SKM-1 treated with dmso at 0.1 percent for 144 hours (cell line): ENCODE results near the gene ZNF618.
A peak's percentile ranks its signal among the peaks of the same experiment; 100 is the strongest.
"Not testable (repeated sequence)": the region's sequence is repeated elsewhere in the genome, so short reads cannot be mapped to it uniquely, and the experiment has no call there.

ENCODE experiments used
- DNase-seq: peaks from one replicate; lab custom pipeline; 2025; ENCODE audit not compliant: unreplicated experiment; lab: John Stamatoyannopoulos, UW

ZNF618 gene

GRCh38 chr9:114034196-114034595 lies 158.1 kb downstream of the ZNF618 start:
- no peak for DNase-seq

DNA sequence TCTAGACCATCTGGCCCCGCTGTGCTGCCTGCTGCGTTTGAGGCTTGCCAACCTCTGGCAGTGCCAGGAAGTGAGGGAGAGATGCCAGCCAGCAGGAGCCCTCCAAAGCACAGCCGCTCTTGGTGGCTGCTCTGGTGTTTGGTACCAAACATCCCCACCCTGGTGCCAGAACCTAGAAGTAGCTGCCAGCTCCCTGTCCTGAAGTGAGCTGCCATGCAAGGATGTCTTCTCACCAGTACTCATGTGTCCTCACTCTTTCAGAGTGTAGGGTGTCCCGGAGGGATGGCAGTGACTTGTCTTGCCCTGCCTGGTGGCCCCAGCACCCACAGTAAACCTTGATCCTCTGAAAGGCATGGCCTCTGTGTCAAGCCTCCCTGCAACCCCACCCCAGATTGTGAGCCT lies 158.6 kb downstream of the ZNF618 start:
- no peak for DNase-seq

- no peak for DNase-seq
Measured at GRCh38 chr9:114035221-114035844, 159.2 kb downstream of the ZNF618 start.

- DNase-seq, result no peak
Measured at GRCh38 chr9:114035845-114036801, 160.0 kb downstream of the ZNF618 start.

GRCh38 chr9:114037249-114037648 lies 161.1 kb downstream of the ZNF618 start:
- no peak for DNase-seq

DNA sequence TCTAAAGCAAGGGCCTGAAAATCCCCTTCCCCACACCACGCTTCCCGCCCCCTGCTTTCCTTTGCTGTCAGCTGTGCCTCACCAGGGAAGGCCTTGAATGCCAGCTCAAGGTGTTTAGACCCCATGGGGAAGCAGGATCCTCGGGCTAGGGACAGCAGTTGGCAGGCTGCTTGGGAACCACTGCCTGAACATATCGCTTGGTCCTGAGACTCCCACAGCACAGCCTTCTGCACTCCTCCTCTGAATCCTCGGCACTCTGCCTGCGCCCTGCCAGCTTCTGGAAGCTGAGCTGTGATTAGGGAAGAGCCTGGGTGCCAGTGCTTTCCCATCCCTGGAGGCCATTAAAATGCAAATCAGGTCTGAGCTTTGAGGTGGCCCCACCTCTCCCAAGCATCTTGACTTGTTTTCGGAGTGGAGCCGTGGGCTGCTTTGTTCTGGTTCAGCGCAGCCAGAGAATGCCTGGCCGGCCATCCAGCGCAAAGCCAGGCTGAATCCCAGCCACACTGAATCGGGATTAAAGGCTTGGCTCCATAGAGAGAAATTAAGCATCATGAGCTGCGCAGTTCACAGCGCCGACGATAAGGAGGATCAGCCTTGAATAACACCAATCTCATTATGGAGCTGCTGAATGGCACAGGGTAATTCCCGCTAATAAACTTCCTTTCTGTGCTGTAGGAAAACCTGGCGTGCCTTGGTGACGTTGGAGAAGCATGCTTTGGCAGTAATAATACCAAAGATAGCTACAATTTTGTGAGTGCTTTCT lies 162.0 kb downstream of the ZNF618 start:
- DNase-seq, result no peak

DNA sequence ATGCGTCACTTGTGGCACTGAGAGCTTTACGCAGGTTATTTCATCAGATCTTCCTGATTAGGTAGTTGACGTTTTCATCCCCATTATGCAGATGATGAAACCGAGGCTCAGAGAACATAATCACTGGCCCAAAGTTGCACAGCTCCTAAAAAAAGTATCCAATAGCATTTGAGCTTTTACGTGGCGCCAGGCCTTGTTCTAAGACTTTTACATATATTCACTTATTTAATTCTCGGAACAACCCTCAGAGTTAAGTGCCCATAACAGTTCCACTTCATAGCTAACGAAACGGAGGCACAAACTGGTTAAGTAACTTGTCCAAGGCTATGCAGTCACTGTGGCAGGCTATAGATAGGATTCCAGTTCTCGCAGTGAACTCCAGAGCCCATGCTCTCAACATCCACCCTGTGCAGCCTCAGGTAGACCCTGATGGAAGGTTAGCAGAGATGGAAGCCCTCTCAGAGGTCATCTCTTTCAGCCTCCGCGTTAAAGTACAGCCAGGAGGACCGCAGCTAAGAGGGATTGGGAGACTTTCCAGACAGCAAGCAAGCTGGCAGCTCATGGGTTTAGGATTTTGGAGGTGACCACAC lies 162.7 kb downstream of the ZNF618 start:
- DNase-seq, result no peak

DNA sequence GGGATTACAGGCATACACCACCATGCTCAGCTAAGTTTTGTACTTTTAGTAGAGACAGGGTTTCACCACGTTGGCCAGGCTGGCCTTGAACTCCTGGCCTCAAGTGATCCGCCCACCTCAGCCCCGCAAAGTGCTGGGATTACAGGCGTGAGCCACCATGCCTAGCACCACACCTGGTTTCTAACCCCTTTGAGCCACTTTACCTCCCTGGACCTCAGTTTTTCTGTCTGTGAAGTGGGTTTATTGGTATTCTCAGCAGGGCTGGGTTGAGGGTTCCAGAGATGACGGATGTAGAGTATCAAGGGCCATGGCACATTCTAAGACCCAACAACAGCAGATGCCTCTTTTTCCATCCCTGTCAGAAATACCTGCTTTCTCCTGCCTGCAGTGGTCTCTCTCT lies 163.4 kb downstream of the ZNF618 start:
- DNase-seq, result no peak

DNA sequence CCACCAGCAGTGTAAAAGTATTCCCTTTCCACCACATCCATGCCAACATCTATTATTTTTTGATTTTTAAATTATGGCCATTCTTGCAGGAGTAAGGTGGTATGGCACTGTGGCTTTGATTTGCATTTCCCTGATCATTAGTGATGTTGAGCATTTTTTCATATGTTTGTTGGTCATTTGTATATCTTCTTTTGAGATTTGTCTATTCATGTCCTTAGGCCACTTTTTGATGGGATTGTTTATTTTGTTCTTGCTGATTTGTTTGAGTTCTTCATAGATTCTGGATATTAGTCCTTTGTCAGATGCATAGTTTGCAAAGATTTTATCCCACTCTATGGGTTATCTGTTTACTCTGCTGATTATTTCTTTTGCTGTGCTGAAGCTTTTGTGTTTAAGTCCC lies 167.6 kb downstream of the ZNF618 start:
- not testable (repeated sequence) for DNase-seq

DNA sequence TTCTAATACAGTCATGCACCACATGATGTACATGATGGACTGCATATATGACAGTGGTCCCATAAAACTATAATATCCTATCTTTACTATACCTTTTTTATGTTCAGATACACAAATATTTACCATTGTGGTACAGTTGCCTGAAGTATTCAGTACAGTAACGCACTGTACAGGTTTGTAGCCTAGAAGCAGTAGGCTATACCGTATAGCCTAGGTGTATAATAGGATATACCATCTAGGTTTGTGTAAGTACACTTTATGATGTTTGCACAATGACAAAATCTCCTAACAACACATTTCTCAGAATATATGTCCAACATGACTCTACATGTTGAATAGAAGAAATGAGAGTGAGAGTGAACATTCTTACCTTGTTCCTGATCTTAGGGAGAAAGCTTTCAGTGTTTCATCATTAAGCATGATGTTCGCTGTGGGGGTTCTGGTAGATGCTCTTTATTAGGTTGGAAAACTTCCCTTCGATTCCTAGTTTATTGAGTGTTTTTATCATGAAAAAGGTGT lies 170.2 kb downstream of the ZNF618 start:
- no peak for DNase-seq

DNA sequence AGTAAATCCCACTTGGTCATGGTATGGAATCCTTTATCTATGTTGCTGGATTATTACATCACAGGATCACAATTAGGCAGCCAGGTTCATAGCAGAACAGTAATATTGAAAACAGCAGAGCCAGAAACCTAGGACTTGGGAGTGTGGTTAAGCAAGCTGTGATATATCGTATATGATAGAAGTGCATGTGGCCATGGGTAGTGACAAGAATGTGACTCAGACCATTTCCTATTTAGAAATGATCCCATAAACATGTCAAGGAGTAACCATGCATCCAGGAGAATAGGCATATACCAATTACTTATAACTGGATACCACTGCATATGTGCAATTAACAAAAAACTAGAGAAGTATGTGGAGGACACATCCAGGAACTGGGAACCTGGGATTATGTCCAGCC lies 170.8 kb downstream of the ZNF618 start:
- no peak for DNase-seq

GRCh38 chr9:114047717-114048116 lies 171.6 kb downstream of the ZNF618 start:
- peak; percentile 1 for DNase-seq

DNA sequence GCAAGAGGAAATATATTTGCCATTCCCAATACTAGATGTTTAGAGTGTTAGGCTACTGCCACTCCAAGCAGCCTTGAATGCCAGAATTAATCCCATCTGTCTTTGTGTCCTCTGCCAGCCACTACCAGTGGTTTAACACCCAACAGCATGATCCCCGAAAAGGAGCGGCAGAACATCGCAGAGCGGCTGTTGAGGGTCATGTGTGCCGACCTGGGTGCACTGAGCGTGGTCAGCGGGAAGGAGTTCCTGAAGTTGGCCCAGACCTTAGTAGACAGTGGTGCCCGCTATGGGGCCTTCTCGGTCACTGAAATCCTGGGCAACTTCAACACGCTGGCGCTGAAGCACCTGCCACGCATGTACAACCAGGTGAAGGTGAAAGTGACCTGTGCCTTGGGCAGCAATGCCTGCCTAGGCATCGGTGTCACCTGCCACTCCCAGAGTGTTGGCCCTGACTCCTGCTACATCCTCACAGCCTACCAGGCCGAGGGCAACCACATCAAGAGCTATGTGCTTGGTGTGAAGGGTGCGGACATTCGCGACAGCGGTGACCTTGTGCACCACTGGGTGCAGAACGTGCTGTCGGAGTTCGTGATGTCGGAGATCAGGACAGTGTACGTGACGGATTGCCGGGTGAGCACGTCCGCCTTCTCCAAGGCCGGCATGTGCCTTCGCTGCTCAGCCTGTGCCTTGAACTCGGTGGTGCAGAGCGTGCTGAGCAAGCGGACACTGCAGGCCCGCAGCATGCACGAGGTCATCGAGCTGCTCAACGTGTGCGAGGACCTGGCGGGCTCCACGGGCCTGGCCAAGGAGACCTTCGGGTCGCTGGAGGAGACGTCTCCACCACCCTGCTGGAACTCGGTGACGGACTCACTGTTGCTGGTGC lies 172.7 kb downstream of the ZNF618 start:
- DNase-seq, result no peak

DNA sequence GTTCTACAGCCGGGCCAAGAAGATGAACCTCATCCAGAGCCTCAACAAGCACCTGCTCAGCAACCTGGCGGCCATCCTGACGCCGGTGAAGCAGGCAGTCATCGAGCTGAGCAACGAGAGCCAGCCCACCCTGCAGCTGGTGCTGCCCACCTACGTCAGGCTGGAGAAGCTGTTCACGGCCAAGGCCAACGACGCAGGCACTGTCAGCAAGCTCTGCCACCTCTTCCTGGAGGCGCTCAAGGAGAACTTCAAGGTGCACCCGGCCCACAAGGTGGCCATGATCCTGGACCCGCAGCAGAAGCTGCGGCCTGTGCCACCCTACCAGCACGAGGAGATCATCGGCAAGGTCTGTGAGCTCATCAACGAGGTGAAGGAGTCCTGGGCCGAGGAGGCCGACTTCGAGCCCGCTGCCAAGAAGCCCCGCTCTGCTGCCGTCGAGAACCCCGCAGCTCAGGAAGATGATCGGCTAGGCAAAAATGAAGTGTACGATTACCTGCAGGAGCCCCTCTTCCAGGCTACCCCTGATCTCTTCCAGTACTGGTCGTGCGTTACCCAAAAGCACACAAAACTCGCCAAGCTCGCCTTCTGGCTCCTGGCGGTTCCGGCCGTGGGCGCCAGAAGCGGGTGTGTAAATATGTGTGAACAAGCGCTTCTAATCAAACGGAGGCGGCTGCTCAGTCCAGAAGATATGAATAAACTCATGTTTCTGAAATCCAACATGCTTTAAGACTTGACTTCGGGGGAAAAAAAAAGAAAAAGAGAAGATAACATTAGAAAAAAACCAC lies 173.5 kb downstream of the ZNF618 start:
- DNase-seq, result no peak

- no peak for DNase-seq
Measured at GRCh38 chr9:114050226-114050568, 174.1 kb downstream of the ZNF618 start.

- peak; percentile 1 for DNase-seq
Measured at GRCh38 chr9:114050646-114051045, 174.5 kb downstream of the ZNF618 start.

DNA sequence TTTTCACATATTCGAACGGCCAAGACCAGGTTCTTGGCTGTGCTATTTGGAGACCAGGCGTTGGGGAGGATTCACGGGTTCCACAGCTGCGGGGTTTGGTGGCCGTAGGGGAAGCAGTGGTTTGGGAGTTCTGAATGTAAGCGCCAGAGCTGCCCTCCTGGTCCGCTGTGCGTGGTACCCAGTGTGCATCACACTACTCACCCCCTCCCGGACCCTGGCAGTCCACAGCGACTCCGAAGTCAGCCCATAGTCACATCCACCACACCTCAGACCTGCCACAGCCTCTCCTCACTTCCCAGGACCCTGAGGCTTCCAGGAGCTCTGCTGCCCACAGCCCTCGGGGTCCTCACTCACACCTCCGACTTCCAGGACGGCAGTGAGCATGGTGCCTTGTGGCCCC lies 175.2 kb downstream of the ZNF618 start:
- no peak for DNase-seq

- DNase-seq, result no peak
Measured at GRCh38 chr9:114051706-114052105, 175.6 kb downstream of the ZNF618 start.

GRCh38 chr9:114053246-114054005 lies 177.3 kb downstream of the ZNF618 start:
- DNase-seq, result no peak
